Forelimb muscle (tissue), 1 donor: ENCODE measurements around the gene POLA2. TPM values are rescaled to one million over a fixed set of nuclear protein-coding genes. Genes with fewer than 3 reads are reported as not detected.
A peak's percentile ranks its signal among the peaks of the same experiment; 100 is the strongest.
"Not testable (repeated sequence)": the region's sequence is repeated elsewhere in the genome, so short reads cannot be mapped to it uniquely, and the experiment has no call there.

Experiments
- DNase-seq: peaks from one replicate; pipeline ENCODE4 v3.0.0-alpha.2; 2013; ENCODE audit warnings: low read depth
- polyA plus RNA-seq: library from polyadenylated mRNA; unstranded; fragments of 120-200 nt; gene quantifications from one replicate; pipeline ENCODE4 v1.2.1, GENCODE V29; 2013; ENCODE audit not compliant: insufficient read length

Gene POLA2, protein sequence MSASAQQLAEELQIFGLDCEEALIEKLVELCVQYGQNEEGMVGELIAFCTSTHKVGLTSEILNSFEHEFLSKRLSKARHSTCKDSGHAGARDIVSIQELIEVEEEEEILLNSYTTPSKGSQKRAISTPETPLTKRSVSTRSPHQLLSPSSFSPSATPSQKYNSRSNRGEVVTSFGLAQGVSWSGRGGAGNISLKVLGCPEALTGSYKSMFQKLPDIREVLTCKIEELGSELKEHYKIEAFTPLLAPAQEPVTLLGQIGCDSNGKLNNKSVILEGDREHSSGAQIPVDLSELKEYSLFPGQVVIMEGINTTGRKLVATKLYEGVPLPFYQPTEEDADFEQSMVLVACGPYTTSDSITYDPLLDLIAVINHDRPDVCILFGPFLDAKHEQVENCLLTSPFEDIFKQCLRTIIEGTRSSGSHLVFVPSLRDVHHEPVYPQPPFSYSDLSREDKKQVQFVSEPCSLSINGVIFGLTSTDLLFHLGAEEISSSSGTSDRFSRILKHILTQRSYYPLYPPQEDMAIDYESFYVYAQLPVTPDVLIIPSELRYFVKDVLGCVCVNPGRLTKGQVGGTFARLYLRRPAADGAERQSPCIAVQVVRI
- polyA plus RNA-seq, result 28.8 TPM

DNA sequence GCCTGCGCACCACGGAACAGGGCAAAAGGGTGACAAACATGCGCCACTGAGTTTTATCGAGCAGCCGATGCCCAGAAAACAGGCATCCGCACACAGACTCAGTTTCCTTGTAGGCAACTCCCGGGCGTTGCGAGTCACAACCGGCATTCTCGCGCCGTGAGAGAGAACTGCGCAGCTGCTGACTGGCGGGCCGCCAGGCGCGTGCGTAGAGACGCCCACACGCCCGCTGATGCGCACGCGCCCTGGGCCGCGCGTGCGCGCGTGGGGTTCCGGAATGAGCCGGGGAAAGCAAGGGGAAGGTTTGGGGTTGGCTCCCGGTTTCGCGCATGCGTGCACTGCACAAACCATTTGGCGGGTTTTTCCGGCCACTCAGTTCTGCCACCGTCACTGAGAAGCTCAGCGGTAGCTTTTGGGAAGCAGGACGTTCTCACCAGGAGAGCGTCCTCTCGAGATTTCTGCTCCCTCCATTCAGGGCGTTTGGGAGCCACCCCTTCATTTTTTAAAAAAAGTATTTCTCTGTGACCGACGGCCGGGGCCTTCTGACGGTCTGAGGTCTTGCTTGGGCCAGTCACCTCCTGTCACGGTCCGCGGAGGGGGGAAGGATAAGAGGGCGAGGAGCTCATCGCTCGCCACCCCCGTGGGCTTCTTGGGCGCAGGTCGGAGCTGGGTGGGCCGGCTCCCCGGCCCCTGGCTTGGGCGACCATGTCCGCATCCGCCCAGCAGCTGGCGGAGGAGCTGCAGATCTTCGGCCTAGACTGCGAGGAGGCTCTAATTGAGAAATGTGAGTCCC is at the start of gene POLA2:
Gene POLA2 (plus strand): TSS at position 372 of the 790 bp plus-strand sequence. CDS start 331 bp downstream, at position 703.
- DNase-seq, result peak; percentile 98

DNA sequence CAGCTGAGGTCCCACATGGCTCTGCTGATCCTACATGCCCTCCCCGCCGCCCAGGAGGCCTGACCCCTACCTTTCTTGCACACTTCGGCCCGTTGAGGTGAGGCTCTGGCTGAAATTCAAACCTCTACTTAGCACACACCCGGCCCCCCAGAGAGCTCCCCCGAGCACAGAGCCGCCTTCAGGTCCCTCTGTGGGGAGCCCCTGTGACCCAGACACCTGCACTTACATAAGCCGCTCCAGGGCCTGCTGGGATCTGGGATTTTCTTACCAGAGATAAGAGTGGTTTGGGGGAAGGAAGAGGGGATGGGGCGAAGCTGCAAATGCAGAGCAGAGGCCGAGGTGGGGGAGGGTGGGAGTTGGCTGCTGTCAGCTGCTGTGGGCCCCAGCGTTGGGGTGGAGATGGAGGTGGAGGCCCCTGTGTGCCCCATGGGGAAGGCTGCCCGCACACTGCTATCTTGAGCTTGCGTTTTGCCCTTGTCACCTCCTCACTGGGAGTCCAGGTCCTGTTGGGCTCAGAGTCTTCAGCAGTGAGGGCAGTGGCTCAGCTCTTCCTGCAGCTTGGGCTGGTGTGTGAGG is 49.4 kb upstream of the POLA2 start:
- DNase-seq, result no peak

DNA sequence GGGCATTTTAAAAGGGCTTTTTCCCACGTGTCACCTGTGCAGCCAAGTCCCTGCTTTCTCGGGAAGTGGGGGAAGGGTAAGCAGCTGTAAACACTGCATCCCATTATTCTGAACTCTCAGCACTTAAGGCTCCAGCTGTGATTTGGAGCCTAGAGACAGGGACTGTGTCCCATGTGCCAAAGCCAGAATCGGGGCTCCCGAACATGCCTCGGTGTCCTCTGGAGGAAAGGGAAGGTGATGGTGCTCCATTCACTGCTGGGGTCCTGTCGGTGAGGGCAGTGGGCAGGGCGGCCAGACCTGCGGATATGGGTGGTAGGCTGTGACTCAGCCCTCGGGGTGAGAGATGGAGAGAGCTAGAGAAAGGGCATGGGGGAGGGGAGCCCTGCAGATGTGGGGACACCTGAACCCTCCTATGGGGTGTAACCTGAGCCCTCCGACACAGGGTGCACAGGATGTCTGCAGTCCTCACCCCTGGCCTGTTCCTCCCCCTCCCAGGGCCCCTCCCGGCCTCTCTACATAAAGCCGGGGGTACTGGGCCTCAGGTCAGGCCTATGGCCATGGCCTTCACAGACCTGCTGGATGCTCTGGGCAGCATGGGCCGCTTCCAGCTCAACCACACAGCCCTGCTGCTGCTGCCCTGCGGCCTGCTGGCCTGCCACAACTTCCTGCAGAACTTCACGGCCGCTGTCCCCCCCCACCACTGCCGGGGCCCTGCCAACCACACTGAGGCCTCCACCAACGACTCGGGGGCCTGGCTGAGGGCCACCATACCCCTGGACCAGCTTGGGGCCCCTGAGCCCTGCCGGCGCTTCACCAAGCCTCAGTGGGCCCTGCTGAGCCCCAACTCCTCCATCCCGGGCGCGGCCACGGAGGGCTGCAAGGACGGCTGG is 48.2 kb upstream of the POLA2 start:
- no peak for DNase-seq

DNA sequence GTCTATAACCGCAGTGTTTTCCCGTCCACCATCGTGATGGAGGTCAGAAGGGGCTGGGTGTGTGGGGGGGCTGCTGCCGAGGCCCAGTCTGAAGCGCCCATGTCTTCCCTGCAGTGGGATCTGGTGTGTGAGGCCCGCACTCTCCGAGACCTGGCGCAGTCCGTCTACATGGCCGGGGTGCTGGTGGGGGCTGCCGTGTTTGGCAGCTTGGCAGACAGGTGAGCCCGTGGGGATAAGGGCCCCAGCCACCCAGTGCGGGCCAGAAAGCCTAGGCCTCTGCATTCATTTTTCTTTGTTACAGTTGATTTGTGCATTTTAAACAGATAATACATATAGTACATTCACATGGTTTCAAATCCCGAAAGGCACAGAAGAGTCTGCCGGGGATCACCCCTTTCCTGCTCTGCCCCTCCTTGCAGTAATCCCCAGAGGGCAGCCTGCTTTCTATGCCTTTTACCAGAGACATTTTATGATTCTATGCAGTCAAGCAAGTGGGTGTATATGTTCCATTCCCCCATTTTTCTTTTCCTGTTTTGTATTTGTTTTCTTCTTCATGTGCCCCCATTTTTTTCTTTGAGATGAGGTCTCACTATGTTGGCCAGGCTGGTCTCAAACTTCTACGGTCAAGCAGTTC is 47.4 kb upstream of the POLA2 start:
- no peak for DNase-seq

DNA sequence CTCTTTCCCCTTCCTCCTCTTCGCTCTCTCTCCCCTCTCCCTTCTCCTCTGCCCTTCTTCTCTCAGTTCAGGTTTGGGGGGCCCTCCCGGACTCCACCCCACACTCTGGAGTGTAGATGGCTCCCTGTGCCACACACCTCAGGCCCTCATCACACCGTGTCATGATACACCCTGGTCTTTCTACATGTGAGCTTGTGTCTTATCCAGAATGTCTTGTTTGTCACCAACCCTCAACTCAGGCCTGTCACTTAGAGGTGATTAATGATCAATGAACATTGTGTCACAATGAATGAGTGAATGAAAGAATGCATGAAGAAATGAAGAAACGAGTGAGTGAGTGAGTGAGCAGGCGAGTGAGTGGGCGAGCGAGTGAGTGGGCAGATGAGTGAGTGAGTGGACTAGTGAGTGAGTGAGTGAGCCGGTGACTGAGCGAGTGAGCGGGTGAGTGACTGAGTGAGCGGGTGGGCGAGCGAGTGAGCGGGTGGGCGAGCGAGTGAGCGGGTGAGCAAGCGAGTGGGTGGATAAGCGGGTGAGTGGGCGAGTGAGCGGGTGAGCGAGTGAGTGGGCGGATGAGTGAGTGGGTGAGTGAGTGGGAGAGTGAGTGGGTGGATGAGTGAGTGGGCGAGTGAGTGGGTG is 46.2 kb upstream of the POLA2 start:
- no peak for DNase-seq

DNA sequence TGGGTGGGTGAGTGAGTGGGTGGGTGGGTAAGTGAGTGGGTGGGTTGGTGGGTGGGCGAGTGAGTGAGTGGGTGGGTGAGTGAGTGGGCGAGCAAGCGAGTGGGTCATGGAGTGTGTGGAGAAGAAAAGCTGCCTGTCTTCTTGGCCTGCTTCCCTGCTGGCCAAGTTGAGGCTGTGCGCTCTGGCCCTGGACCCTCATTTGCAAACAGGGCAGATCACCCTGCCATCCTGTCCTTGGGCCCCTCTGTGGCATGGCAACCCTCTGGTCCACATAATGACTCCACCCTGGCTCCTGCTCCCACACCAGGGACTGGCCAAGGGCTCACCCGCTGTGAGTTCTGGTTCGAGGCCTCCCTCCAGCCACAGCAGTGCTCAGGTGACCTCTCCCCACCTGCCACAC is 44.9 kb upstream of the POLA2 start:
- DNase-seq, result no peak

DNA sequence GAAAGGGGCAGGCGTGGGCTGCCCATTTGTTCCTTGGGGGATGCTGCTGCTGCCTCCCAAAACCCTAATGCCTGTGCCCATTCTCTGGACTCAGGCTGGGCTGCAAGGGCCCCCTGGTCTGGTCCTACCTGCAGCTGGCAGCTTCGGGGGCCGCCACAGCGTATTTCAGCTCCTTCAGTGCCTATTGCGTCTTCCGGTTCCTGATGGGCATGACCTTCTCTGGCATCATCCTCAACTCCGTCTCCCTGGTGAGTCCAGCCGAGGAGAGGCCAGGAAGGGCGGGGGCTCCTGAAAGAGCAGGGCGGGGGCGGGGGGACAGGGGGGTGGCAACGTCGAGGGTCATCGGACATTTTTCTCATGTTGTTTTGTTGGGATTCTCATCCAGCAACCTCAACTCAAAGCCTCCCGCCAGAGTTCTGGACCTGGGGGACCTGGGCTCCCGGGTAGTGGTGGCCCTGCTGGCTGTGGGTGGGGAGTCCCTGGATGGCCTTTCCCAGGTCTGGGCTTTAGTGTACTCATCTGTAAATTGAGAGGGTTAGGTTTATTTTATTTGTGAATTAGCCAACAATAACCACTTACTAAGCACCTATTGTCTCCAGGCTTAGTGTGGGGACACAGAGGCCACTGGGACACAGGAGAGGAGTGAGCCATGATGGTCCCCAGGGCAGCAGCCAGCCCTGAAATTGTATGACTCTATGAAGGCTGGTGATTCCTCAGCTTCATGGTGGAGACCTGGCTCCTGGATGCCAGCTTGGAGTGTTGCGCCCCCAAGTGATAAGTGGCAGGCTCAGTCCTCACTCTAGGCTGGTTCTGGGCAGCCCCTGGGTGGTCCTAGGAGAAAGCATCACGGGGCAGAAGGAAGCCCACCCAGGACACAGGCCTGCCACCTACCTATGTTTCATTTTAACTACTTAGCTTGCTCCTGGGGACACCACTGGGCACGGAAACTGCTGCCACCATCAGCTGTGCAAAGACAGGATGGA is 44.0 kb upstream of the POLA2 start:
- no peak for DNase-seq

DNA sequence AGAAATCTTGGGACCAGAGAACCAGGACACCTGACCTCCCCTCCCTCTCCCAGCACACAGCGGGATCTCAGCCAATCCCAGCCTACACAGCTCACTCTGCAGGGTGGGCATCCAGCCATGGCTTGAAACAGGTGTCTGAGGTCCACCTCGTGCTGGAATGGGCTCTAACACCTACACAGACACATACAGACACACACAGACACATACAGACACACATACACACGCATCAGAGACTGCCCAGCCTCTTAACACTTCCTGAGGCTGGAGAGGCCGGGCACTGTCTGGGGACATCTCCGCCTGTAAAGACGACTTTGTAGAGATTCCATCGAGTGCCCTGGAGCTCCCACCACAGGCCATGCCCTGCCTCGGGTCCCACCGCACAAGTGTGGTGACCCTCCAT is 43.3 kb upstream of the POLA2 start:
- DNase-seq, result no peak

DNA sequence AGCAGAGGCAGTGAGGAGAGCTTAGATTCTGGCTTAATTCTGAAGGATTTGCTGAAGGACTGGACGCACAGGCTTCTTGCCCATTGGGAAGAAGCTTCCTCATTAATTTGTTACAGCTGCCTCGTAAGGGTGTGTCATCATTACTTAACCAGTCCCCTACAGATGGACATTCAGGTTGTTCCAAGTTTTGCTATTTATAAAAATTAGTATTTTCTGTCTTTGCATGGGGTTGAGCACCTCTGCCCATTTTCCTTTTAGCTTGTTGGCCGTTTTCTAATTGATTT is 41.9 kb upstream of the POLA2 start:
- DNase-seq, result peak; percentile 20

DNA sequence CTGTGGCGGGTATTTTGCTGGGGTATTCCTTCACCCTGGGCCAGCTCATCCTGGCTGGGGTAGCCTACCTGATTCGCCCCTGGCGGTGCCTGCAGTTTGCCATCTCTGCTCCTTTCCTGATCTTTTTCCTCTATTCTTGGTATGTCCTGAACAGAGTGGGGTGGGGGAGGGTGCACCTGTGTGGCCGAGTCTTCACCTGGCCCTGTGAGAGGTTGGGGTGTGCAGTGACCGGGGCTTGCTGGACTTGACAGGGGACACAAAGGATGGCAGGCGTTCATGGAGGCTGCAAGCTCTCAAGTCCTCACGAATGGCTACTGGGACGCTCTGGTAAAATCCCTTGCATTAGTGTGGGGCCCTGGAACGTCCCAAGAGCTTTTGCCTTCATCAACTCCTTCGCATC is 40.7 kb upstream of the POLA2 start:
- DNase-seq, result no peak

DNA sequence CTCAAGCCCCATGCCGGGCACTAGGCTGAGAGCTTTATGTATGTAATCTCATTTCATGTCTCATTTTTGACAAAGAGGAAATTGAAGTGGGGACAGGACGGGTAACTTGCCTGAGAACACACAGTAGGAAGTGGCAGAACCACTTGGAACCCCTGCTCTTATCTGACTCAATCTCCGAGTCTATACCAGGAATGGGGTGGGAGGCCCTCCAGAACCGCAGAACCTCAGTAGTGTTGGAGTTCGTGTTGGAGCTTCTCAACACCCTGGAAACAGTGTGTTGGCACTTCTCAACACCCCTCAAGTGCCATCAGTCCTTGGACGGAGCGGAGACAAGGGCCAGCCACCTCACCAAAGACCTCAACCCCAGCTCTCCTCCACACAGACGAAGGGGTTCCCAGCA is 38.8 kb upstream of the POLA2 start:
- DNase-seq, result no peak

DNA sequence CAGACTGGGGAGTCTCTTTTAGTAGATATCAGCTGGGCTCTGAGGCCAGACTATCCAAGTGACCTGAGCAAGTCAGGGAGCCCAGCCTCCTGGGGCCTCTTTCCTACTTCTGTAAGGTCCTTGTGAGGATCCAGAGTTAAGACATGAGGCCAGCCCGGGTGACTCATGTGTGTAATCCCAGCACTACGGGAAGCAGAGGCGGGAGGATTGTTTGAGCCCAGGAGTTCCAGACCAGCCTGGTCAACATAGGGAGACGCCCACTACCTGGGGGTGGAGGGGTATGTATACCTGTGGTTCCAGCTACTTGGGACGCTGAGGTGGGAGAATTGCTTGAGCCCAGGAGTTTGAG is 36.9 kb upstream of the POLA2 start:
- no peak for DNase-seq

DNA sequence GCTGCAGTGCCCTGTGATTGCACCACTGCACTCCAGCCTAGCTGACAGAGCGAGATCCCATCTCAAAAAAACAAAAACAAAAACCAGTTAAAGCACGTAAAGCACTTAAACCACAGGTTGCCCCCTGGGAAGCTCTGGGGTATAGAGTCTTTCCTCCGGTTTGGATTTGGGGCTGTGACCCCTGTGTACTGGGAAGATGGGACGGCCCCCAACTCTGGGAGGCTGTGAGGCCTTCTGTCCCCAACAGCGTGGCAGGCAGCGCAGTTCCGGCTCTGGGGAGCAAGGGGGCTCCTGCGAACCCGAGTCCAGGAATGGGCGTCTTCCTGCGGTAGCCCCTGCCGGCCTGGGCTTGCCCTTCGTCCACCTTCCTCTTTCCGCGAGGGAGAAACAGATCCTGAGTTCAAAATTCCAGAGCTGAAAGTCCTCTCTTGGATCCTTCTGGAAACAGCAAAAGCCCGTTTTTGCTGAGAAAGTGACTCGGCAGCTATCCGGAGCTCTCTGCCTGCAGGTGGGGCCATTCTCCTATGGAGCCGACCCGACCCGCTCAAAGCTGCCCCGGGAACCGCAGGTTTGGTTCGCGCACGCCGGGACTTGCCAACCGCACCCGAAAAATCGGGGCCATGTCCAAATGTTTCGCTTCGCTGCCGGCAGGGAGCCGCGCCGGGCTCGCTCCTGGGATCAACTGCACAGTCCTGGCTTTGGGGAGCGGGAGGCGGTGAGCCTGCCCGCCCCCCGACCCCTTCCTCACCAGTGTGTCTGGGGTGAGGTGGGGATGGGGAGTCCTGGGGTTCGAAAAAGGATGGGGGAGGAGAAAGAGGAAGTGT is 36.3 kb upstream of the POLA2 start:
- no peak for DNase-seq

DNA sequence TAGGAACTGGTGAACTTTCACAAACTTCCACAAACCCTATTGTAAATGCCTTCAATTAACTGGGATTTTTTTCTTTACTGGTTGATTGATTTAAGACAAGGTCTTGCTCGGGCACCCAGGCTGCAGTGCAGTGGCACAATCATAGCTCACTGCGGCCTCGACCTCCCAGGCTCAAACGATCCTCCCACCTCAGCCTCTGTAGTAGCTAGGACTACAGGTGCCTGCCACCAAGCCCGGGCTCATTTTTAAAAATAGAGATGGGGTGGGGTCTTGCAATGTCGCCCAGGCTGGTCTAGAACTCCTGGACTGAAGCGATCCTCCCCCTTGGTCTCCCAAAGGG is 35.7 kb upstream of the POLA2 start:
- no peak for DNase-seq

DNA sequence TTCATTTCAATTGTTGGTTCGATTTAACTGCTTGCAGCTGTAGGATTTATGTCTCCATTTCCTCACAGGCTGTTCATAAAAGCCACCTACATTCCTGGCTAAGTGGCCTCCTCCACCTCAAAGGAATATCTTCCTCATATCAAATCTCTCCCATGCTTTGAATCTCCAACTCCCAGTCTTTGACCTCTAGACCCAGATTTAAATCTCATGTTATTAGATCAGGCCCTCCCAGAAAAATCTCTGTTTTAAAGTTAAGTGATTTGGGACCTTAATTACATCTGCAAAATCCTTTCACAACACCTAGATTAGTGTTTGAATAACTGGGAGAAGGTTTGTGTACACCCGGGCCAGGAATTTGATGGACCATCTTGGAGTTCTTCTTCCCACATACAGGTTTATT is 33.9 kb upstream of the POLA2 start:
- DNase-seq, result no peak

DNA sequence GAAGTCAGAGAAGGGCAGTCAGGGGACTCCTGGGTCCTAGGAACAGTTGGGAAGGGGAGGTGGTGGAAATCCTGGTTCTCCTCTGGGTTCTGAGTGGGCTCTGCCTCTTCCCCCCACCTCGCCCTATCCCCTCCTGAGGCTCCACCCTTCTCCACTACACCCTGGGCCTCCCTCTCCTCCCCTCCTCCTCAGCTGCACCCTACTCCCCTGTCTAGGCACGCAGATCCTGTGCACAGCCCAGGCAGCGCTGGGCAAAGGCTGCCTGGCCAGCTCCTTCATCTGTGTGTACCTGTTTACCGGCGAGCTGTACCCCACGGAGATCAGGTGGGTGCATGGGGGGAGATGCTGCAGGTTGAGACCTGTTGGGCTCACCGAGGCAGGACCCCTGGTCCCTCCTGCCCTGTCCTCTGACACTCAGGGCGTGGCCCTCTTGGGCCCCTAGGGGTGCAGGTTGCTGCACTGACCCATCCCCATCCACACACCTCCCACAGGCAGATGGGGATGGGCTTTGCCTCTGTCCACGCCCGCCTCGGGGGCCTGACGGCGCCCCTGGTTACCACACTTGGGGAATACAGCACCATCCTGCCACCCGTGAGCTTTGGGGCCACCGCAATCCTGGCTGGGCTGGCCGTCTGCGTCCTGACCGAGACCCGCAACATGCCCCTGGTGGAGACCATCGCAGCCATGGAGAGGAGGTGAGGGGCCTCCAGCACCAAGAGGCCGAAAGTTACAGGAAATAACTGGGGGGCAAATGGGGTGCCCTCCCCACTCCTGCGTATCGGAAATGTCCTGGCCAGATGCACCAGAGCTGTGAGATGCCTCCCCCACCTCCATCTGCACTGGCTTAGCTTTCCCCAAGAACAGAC is 25.3 kb upstream of the POLA2 start:
- no peak for DNase-seq

DNA sequence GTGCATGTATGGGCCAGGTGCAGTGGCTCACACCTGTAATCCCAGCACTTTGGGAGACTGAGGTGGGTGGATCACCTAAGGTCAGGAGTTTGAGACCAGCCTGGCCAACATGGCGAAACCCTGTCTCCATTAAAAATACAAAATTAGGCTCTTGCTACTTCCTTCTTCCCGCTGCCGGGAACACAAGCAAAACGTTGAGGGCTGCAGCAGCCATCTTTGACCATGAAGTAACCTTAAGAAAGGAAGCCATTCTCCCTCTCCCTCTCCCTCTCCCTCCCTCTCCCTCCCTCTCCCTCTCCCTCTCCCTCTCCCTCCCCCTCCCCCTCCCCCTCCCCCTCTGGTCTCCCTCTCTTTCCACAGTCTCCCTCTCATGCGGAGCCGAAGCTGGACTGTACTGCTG is 23.5 kb upstream of the POLA2 start:
- not testable (repeated sequence) for DNase-seq

DNA sequence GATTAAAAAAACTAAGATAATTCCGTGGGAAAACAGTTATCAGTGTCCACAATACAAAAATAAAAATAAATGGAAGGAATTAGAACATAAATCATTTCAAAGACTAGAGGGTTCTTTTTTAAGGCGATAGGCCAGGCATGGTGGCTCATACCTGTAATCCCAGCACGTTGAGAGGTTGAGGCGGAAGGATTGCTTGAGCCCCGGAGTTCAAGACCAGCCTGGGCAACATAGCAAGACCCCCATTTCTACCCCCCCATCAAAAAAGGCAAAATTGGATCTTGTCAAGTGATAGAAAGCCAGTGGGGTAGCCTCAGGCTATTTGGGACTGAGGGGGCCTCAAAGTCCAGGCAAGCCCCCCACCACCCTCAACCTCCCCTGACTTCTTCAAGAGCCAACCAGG is 20.6 kb upstream of the POLA2 start:
- no peak for DNase-seq
